ENCODE results near the gene KIF1B. TPM values are rescaled to one million over a fixed set of nuclear protein-coding genes. Genes with fewer than 3 reads are reported as not detected.

Gene KIF1B
- total RNA-seq, 1 donor from 2014 or later: 78.4 TPM

DNA sequence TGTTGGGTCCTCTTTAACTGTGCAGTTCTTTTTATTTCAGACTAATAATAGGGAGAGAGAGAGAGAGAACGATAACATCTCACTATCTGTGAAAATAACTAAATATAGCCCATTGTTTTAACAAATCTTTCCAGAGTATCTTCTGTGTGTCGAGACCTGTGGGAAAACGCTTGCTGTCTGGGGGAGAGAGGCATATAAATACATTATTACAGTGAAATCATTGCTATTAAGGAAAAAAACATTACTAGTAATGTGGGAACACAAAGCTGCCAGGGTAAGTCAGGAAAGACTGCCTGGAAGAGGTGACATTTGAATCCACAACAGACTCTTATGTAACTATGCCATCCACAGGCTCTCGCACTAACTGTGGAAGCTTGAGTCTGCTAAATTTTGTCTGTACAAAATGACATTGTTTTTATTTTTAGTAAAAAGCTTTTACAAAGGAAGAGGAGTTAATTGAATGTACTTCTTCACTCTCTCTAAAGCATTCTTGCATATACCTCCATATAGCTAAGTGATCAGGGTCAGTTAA is 128.7 kb downstream of the KIF1B start:
- DNase-seq: no peak
- peaks cover 70% of the 10 kb centered on the region for H3K36me3 ChIP-seq
- TF ChIP-seq, protein P1, sequence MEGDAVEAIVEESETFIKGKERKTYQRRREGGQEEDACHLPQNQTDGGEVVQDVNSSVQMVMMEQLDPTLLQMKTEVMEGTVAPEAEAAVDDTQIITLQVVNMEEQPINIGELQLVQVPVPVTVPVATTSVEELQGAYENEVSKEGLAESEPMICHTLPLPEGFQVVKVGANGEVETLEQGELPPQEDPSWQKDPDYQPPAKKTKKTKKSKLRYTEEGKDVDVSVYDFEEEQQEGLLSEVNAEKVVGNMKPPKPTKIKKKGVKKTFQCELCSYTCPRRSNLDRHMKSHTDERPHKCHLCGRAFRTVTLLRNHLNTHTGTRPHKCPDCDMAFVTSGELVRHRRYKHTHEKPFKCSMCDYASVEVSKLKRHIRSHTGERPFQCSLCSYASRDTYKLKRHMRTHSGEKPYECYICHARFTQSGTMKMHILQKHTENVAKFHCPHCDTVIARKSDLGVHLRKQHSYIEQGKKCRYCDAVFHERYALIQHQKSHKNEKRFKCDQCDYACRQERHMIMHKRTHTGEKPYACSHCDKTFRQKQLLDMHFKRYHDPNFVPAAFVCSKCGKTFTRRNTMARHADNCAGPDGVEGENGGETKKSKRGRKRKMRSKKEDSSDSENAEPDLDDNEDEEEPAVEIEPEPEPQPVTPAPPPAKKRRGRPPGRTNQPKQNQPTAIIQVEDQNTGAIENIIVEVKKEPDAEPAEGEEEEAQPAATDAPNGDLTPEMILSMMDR (IDR thresholded peaks at IDR 0.05; ENCODE audit: borderline replicate concordance): no peak
- peak overlapping the region; percentile 20 for H3K4me3 ChIP-seq
- intact Hi-C loops (cut with micrococcal nuclease): no loop called here
- no peaks in the 10 kb centered on the region for H3K27me3 ChIP-seq (ENCODE audit: low read depth)
- H3K9me3 ChIP-seq (replicated peaks): no peaks in the 10 kb centered on the region
- peaks cover 23% of the 10 kb centered on the region for H3K4me1 ChIP-seq
- H3K27ac ChIP-seq (replicated peaks): peak overlapping the region; percentile 51

DNA sequence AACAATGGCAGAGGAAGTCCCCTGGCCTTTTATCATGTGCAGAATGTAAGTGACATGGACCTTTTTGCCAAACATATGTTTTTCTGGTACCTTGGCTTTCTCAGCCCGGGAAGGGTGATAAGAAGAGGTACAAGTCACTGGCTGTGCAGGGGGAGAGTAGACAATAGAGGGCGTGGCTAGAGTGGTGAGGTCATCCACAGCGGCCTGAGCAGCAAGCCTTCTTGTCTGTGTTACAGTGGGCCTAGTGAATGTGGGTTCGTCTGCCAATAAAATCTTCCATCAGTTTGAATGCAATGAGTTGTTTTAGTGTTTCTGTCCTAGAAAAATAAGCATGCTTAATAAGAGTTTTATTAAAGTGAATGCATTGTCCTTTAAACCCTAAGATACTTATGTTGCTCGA is 129.4 kb downstream of the KIF1B start:
- no peaks in the 10 kb centered on the region for H3K27me3 ChIP-seq (ENCODE audit: low read depth)
- intact Hi-C loops (cut with micrococcal nuclease): no loop called here
- no peaks in the 10 kb centered on the region for H3K9me3 ChIP-seq (replicated peaks)
- DNase-seq: peak; percentile 54
- TF ChIP-seq, protein P1 (IDR thresholded peaks at IDR 0.05; ENCODE audit: borderline replicate concordance): no peak
- peak overlapping the region; percentile 20 for H3K4me3 ChIP-seq
- peaks cover 23% of the 10 kb centered on the region for H3K4me1 ChIP-seq
- H3K27ac ChIP-seq (replicated peaks): peak overlapping the region; percentile 51
- peaks cover 70% of the 10 kb centered on the region for H3K36me3 ChIP-seq

- H3K4me3 ChIP-seq: no peak overlapping the region
- H3K27me3 ChIP-seq (ENCODE audit: low read depth): no peaks in the 10 kb centered on the region
- H3K9me3 ChIP-seq (replicated peaks): no peaks in the 10 kb centered on the region
- intact Hi-C loops (cut with micrococcal nuclease): no loop called here
- DNase-seq: no peak
- peaks cover 70% of the 10 kb centered on the region for H3K36me3 ChIP-seq
- no peak overlapping the region for H3K27ac ChIP-seq (replicated peaks)
- TF ChIP-seq, protein P1 (IDR thresholded peaks at IDR 0.05; ENCODE audit: borderline replicate concordance): no peak
- H3K4me1 ChIP-seq: peaks cover 23% of the 10 kb centered on the region
Measured at GRCh38 chr1:10340930-10341590, 130.7 kb downstream of the KIF1B start.

DNA sequence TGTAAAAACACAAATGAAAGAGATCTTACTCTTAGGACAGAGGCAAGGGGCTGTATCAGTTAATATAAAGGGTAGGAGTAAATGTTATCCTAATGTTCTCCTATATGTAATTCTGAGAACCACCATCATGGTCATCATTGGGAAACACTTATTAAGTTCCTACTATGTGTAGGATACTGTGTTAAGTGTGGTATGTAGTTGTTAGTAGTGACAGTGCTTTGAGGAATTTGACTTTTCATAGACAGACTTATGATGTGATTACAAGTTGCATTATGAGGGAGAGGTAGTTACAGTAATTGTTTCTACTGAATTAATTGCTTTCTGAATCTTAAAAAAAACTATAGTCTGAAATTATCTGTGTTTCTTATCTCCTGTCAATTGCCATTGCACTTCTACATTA is 136.7 kb downstream of the KIF1B start:
- Histone ChIP-seq H3K27ac (replicated peaks) (no peak overlapping the region), H3K9me3 (replicated peaks) (no peaks in the 10 kb centered on the region), H3K36me3 (peaks cover 74% of the 10 kb centered on the region), H3K4me3 (no peak overlapping the region), H3K4me1 (no peaks in the 10 kb centered on the region), H3K27me3 (ENCODE audit: low read depth) (no peaks in the 10 kb centered on the region)
- TF ChIP-seq, protein P1 (IDR thresholded peaks at IDR 0.05; ENCODE audit: borderline replicate concordance): no peak
- intact Hi-C loops (cut with micrococcal nuclease): no loop called here
- DNase-seq: no peak

- Histone ChIP-seq H3K27ac (replicated peaks) (no peak overlapping the region), H3K4me1 (no peaks in the 10 kb centered on the region), H3K27me3 (ENCODE audit: low read depth) (no peaks in the 10 kb centered on the region), H3K9me3 (replicated peaks) (no peaks in the 10 kb centered on the region), H3K4me3 (no peak overlapping the region), H3K36me3 (peaks cover 32% of the 10 kb centered on the region)
- no peak for DNase-seq
- TF ChIP-seq, protein P1 (IDR thresholded peaks at IDR 0.05; ENCODE audit: borderline replicate concordance): no peak
- intact Hi-C loops (cut with micrococcal nuclease): no loop called here
Measured at GRCh38 chr1:10353282-10353681, 142.9 kb downstream of the KIF1B start.
